HEK293 (cell line): ENCODE measurements around the gene RHBDL3.

Experiments used
- ATF2 ChIP-seq: fragments of 450-650 bp; formaldehyde crosslinking; IDR thresholded peaks from 2 replicates; pipeline ENCODE4 v1.5.1; 2016; ENCODE audit warnings: missing biosample characterization, missing genetic modification characterization, low read depth
- BCL11A ChIP-seq: fragments of 450-650 bp; formaldehyde crosslinking; IDR thresholded peaks from 2 replicates; pipeline ENCODE4 v1.5.1; 2016; ENCODE audit warnings: low read depth, missing biosample characterization, missing genetic modification characterization
- BCL6B ChIP-seq: fragments of 450-650 bp; formaldehyde crosslinking; IDR thresholded peaks from 2 replicates; pipeline ENCODE4 v1.5.1; 2017; ENCODE audit warnings: missing biosample characterization, missing genetic modification characterization
- GFI1B ChIP-seq: fragments of 450-650 bp; formaldehyde crosslinking; IDR thresholded peaks from 2 replicates; pipeline ENCODE4 v1.5.1; 2016; ENCODE audit warnings: missing biosample characterization, missing genetic modification characterization
- GLIS2 ChIP-seq: fragments of 450-650 bp; formaldehyde crosslinking; IDR thresholded peaks from 2 replicates; pipeline ENCODE4 v1.5.1; 2016; ENCODE audit warnings: missing biosample characterization, missing genetic modification characterization
- HOXA7 ChIP-seq: sonication (generic); formaldehyde crosslinking; IDR thresholded peaks from 2 replicates; pipeline ENCODE4 v1.8.1; 2022; ENCODE audit warnings: missing genetic modification reagents, borderline replicate concordance
- KLF9 ChIP-seq: fragments of 450-650 bp; formaldehyde crosslinking; IDR thresholded peaks from 2 replicates; pipeline ENCODE4 v1.5.1; 2016; ENCODE audit warnings: missing biosample characterization, missing genetic modification characterization, low read depth
- MEIS1 ChIP-seq: sonication (generic); formaldehyde crosslinking; IDR thresholded peaks from 2 replicates; pipeline ENCODE4 v1.8.1; 2022; ENCODE audit warnings: missing genetic modification reagents, mild to moderate bottlenecking, borderline replicate concordance
- MYNN ChIP-seq: fragments of 450-650 bp; formaldehyde crosslinking; IDR thresholded peaks from 2 replicates; pipeline ENCODE4 v1.5.1; 2016; ENCODE audit warnings: missing biosample characterization, missing genetic modification characterization, borderline replicate concordance
- PBX3 ChIP-seq: sonication (generic); formaldehyde crosslinking; IDR thresholded peaks from 2 replicates; pipeline ENCODE4 v1.8.1; 2022; ENCODE audit warnings: mild to moderate bottlenecking, moderate library complexity, missing genetic modification reagents
- SALL2 ChIP-seq: fragments of 450-650 bp; formaldehyde crosslinking; IDR thresholded peaks from 2 replicates; pipeline ENCODE4 v1.5.0; 2017; ENCODE audit warnings: missing biosample characterization, mild to moderate bottlenecking, missing genetic modification characterization, borderline replicate concordance
- SP3 ChIP-seq: fragments of 450-650 bp; formaldehyde crosslinking; IDR thresholded peaks from 2 replicates; pipeline ENCODE4 v1.5.1; 2016; ENCODE audit warnings: missing biosample characterization, missing genetic modification characterization
- WT1 ChIP-seq: fragments of 450-650 bp; formaldehyde crosslinking; IDR thresholded peaks from 2 replicates; pipeline ENCODE4 v1.5.1; 2016; ENCODE audit warnings: missing biosample characterization, missing genetic modification characterization
- ZEB2 ChIP-seq: fragments of 450-650 bp; formaldehyde crosslinking; IDR thresholded peaks from 2 replicates; pipeline ENCODE4 v1.5.1; 2016; ENCODE audit warnings: missing biosample characterization, missing genetic modification characterization
- ZFP37 ChIP-seq: fragments of 450-650 bp; formaldehyde crosslinking; IDR thresholded peaks from 2 replicates; pipeline ENCODE4 v1.5.1; 2016; ENCODE audit warnings: missing biosample characterization, missing genetic modification characterization
- ZNF132 ChIP-seq: fragments of 450-650 bp; formaldehyde crosslinking; IDR thresholded peaks from 2 replicates; pipeline ENCODE4 v1.5.1; 2017; ENCODE audit warnings: missing biosample characterization, missing genetic modification characterization, borderline replicate concordance
- ZNF155 ChIP-seq: fragments of 450-650 bp; formaldehyde crosslinking; IDR thresholded peaks from 2 replicates; pipeline ENCODE4 v1.5.1; 2016; ENCODE audit warnings: missing biosample characterization, missing genetic modification characterization
- ZNF221 ChIP-seq: fragments of 450-650 bp; formaldehyde crosslinking; IDR thresholded peaks from 2 replicates; pipeline ENCODE4 v1.5.1; 2017; ENCODE audit warnings: missing biosample characterization, missing genetic modification characterization, borderline replicate concordance
- ZNF223 ChIP-seq: fragments of 450-650 bp; formaldehyde crosslinking; IDR thresholded peaks from 2 replicates; pipeline ENCODE4 v1.5.1; 2016; ENCODE audit warnings: missing biosample characterization, missing genetic modification characterization
- ZNF23 ChIP-seq: fragments of 450-650 bp; formaldehyde crosslinking; IDR thresholded peaks from 2 replicates; pipeline ENCODE4 v1.5.1; 2016; ENCODE audit warnings: missing biosample characterization, missing genetic modification characterization, borderline replicate concordance
- ZNF274 ChIP-seq, 2 experiments: fragments of 200-500 bp in 1 of 2; fragments of 450-650 bp in 1 of 2; sonication (Bioruptor generic) in 1 of 2; formaldehyde crosslinking in 1 of 2; IDR thresholded peaks; 2 replicates each; pipeline versions ENCODE4 v1.5.1 to v1.6.1; 2014 to 2016; ENCODE audit warnings: borderline replicate concordance in 1 of 2, inconsistent platforms in 1 of 2, low read length in 1 of 2, missing biosample characterization in 1 of 2, missing genetic modification characterization in 1 of 2
- ZNF302 ChIP-seq: fragments of 450-650 bp; formaldehyde crosslinking; IDR thresholded peaks from 2 replicates; pipeline ENCODE4 v1.5.1; 2016; ENCODE audit warnings: missing biosample characterization, missing genetic modification characterization, low read depth
- ZNF423 ChIP-seq: fragments of 450-650 bp; formaldehyde crosslinking; IDR thresholded peaks from 2 replicates; pipeline ENCODE4 v1.5.1; 2016; ENCODE audit warnings: missing biosample characterization, missing genetic modification characterization
- ZNF473 ChIP-seq: fragments of 450-650 bp; formaldehyde crosslinking; IDR thresholded peaks from 2 replicates; pipeline ENCODE4 v1.5.1; 2017; ENCODE audit warnings: missing biosample characterization, missing genetic modification characterization
- ZNF510 ChIP-seq: fragments of 450-650 bp; formaldehyde crosslinking; IDR thresholded peaks from 2 replicates; pipeline ENCODE4 v1.5.1; 2018; ENCODE audit warnings: mild to moderate bottlenecking, missing genetic modification characterization, missing biosample characterization; ENCODE audit not compliant: insufficient replicate concordance
- ZNF530 ChIP-seq: fragments of 450-650 bp; formaldehyde crosslinking; IDR thresholded peaks from 2 replicates; pipeline ENCODE4 v1.5.1; 2016; ENCODE audit warnings: low read depth, missing biosample characterization, missing genetic modification characterization
- ZNF548 ChIP-seq: fragments of 450-650 bp; formaldehyde crosslinking; IDR thresholded peaks from 2 replicates; pipeline ENCODE4 v1.5.1; 2016; ENCODE audit warnings: missing biosample characterization, missing genetic modification characterization
- ZNF555 ChIP-seq: fragments of 450-650 bp; formaldehyde crosslinking; conservative IDR thresholded peaks from 2 replicates; pipeline ENCODE4 v1.5.1; 2017; ENCODE audit warnings: missing biosample characterization, mild to moderate bottlenecking, missing genetic modification characterization, inconsistent platforms
- ZNF621 ChIP-seq: fragments of 450-650 bp; formaldehyde crosslinking; IDR thresholded peaks from 2 replicates; pipeline ENCODE4 v1.5.1; 2017; ENCODE audit warnings: missing biosample characterization, missing genetic modification characterization
- ZNF830 ChIP-seq: fragments of 450-650 bp; IDR thresholded peaks from 2 replicates; pipeline ENCODE4 v1.5.0; 2018; ENCODE audit warnings: missing biosample characterization, missing genetic modification characterization, low read depth, mild to moderate bottlenecking, moderate library complexity
- TF ChIP-seq, protein P1 (sequence below): fragments of 450-650 bp; IDR thresholded peaks from 2 replicates; pipeline ENCODE4 v1.5.1; 2018; ENCODE audit warnings: missing biosample characterization, missing genetic modification characterization
- TF ChIP-seq, protein P2 (sequence below): fragments of 450-650 bp; formaldehyde crosslinking; IDR thresholded peaks from 2 replicates; pipeline ENCODE4 v1.5.1; 2016; ENCODE audit warnings: missing biosample characterization, missing genetic modification characterization

Gene RHBDL3

GRCh38 chr17:32349854-32350665 lies 84.4 kb downstream of the RHBDL3 start, which contains the start of gene ZNF207 (continued):
- no peak for TF ChIP-seq ZNF274 (IDR thresholded peaks at IDR 0.05; ENCODE audit: low read length)
- no peak for TF ChIP-seq ZNF274 (tag by site-specific recombination; IDR thresholded peaks at IDR 0.05; ENCODE audit: borderline replicate concordance)
- TF ChIP-seq ZNF555 = no peak
- TF ChIP-seq ZFP37 = peak; percentile 72; the same call in 1 of the 2 replicates
- no peak for TF ChIP-seq ZNF530 (tag by site-specific recombination)
- TF ChIP-seq KLF9 (tag by site-specific recombination) = peak; percentile 66; the same call in 1 of the 2 replicates
- TF ChIP-seq ZNF132 (tag by site-specific recombination) = no peak
- TF ChIP-seq, protein P1, sequence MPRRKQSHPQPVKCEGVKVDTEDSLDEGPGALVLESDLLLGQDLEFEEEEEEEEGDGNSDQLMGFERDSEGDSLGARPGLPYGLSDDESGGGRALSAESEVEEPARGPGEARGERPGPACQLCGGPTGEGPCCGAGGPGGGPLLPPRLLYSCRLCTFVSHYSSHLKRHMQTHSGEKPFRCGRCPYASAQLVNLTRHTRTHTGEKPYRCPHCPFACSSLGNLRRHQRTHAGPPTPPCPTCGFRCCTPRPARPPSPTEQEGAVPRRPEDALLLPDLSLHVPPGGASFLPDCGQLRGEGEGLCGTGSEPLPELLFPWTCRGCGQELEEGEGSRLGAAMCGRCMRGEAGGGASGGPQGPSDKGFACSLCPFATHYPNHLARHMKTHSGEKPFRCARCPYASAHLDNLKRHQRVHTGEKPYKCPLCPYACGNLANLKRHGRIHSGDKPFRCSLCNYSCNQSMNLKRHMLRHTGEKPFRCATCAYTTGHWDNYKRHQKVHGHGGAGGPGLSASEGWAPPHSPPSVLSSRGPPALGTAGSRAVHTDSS (tag by site-specific recombination) = no peak
- TF ChIP-seq ZNF830 = no peak
- peak; percentile 86 for TF ChIP-seq GLIS2 (tag by site-specific recombination)
- no peak for TF ChIP-seq ZNF155 (tag by site-specific recombination)
- no peak for TF ChIP-seq BCL11A (tag by site-specific recombination)
- TF ChIP-seq HOXA7 = no peak
- TF ChIP-seq ZNF302 (tag by site-specific recombination) = no peak
- TF ChIP-seq MYNN = peak; percentile 65; the same call in 1 of the 2 replicates
- TF ChIP-seq WT1 (tag by site-specific recombination) = peak; percentile 51; the same call in 1 of the 2 replicates
- TF ChIP-seq ZNF473 = no peak
- TF ChIP-seq BCL6B (tag by site-specific recombination) = peak; percentile 64; the same call in 1 of the 2 replicates
- no peak for TF ChIP-seq MEIS1 (CRISPR knock-in tag)
- TF ChIP-seq ZNF548 (tag by site-specific recombination) = no peak
- no peak for TF ChIP-seq PBX3 (CRISPR knock-in tag)
- peak; percentile 47; the same call in 1 of the 2 replicates for TF ChIP-seq GFI1B
- peak; percentile 98 for TF ChIP-seq SP3 (tag by site-specific recombination)
- TF ChIP-seq ZNF510 = no peak
- TF ChIP-seq ZNF221 = no peak
- no peak for TF ChIP-seq SALL2 (tag by site-specific recombination)
- TF ChIP-seq ATF2 = no peak
- no peak for TF ChIP-seq ZNF23
- peak; percentile 76 for TF ChIP-seq ZEB2 (tag by site-specific recombination)
- TF ChIP-seq, protein P2, sequence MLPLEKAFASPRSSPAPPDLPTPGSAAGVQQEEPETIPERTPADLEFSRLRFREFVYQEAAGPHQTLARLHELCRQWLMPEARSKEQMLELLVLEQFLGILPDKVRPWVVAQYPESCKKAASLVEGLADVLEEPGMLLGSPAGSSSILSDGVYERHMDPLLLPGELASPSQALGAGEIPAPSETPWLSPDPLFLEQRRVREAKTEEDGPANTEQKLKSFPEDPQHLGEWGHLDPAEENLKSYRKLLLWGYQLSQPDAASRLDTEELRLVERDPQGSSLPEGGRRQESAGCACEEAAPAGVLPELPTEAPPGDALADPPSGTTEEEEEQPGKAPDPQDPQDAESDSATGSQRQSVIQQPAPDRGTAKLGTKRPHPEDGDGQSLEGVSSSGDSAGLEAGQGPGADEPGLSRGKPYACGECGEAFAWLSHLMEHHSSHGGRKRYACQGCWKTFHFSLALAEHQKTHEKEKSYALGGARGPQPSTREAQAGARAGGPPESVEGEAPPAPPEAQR (tag by site-specific recombination) = no peak; the same call in 1 of the 2 replicates
- TF ChIP-seq ZNF223 (tag by site-specific recombination) = no peak
- peak; percentile 81 for TF ChIP-seq ZNF423
- TF ChIP-seq ZNF621 = no peak
